NCI-H2196 (cell line): Measurements from ENCODE around the gene NHSL2.
A peak's percentile ranks its signal among the peaks of the same experiment; 100 is the strongest.

Source experiments
- DNase-seq: peaks from one replicate; lab custom pipeline; 2025; ENCODE audit not compliant: unreplicated experiment; lab: John Stamatoyannopoulos, UW

Gene NHSL2

GRCh38 chrX:72102126-72102525 is 191.5 kb downstream of the NHSL2 start:
- no peak for DNase-seq

- no peak for DNase-seq
Observed at GRCh38 chrX:72102760-72103159, 192.1 kb downstream of the NHSL2 start.

DNA sequence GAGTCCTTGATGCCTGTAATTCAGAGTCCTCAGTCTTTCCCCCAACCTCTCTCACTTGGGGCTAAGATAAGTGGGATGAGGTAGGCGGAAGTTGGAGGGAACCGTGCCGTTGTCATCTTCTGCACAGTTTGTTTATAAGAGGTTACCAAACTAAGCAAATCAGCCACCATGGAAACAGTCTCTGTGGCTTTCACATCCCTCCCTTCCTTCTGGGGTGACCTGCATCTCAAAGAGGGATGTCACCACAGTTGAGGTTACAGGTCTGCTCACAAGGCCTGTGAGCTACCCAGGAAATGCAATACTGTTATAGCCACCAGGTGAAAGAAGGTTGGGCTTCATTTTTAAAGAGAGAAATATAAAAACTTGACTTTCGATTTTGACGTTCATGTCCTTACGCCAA is 194.8 kb downstream of the NHSL2 start:
- no peak for DNase-seq

DNA sequence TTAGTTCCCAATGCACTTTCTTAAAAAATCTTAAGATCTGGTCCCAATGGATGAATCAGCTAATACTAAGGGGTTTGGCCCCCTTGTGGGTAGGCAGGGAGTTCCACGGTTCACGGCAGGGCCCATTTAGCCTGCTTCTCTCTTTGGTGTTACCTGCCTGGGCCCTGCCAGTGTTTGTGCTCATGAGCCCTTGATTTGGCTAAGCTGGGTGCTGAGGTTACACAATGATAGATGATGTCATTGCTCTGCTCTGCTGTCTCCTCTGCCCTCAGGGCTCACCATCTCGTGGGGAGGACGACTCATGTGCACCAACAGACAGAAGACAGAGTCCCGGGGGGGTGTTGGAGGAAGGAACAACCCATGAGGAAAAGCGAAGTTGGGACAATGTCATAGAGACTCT is 196.7 kb downstream of the NHSL2 start:
- no peak for DNase-seq

- DNase-seq: no peak
Observed at GRCh38 chrX:72107841-72108595, 197.4 kb downstream of the NHSL2 start.

- DNase-seq: no peak
Observed at GRCh38 chrX:72108666-72109065, 198.0 kb downstream of the NHSL2 start.

- DNase-seq: no peak
Observed at GRCh38 chrX:72110051-72110875, 199.6 kb downstream of the NHSL2 start.

- DNase-seq: no peak
Observed at GRCh38 chrX:72110876-72111708, 200.4 kb downstream of the NHSL2 start.

DNA sequence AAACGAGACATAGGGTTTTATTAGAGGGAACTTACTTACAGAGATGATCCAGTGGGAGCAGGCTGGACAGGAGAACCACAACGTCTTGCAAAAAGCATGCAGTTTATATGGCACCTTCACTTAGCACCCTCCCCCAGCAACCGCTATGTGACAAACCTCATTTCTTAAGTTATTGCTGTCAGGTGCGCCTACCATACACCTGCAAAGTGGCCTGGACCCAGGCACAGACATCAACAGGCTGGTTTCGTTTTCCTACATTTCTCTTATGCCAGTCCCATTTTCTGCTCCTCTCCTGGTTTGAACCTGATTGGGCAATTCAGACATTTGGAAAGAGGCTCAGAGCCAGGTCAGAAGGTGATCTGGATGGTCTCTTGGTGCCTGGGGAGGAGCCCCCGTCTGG is 202.8 kb downstream of the NHSL2 start:
- no peak for DNase-seq

DNA sequence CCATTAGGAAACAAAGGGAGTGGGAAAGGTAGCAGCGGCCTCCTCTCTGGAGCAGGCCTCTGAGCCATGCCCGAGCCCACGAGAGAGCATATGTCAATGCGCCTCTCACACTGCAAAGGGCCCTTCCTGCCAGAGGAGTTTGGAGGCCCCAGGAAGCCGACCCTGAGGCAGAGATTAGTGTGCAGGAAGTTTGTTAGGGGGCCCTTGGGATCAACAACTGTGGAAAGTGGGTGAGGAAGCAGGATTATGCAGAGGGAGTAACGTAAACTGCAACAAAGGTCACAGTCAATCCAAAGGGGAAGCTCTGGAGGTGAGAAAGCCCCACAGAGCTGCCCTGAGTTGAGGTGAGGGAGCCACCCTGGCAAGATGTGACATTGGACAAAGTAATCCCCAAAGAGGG is 203.7 kb downstream of the NHSL2 start:
- no peak for DNase-seq

GRCh38 chrX:72114807-72115206 is 204.2 kb downstream of the NHSL2 start:
- DNase-seq: no peak

DNA sequence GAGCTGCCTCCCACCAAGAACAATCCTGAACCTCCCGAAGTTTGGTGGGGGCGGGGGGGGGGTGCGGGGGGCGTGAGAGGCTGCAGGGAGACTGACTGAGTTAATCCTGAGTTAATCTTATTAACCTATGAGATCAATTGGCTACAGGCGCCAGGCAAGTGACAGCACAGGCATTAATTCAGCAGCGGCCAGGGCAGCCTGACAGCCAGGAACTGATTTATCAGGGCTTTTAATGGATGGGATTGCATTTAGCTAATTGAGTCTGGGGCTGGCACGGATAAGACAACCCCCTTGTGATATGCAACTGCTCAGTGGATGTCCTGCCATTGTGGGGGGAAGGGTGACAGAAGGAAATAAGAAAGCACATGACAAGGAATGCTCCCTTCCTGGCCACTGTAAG is 204.7 kb downstream of the NHSL2 start:
- DNase-seq: no peak

DNA sequence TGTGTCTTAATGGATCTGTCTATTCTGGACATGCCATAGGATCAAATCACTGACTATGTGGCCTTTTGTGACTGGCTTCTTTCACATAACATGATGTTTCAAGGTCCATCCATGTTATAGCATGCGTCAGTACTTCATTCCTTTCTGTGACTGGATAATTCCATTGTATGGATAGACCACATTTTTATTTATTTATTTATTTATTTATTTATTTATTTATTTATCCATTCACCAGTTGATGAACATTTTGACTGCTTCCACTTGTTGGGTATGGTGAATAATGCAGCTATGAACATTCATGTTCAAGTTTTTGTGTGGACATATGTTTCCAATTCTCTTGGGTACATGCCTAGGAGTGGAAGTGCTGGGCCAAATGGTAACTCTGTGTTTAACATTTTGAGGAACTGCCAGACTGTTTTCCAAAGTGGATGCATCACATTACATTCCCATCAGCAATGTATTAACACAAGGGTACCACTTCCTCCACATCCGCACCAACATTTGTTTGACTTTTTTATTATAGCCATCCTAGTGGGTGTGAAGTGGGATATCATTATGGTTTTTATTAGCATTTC is 207.1 kb downstream of the NHSL2 start:
- DNase-seq: no peak

GRCh38 chrX:72120837-72121236 is 210.2 kb downstream of the NHSL2 start:
- DNase-seq: no peak

DNA sequence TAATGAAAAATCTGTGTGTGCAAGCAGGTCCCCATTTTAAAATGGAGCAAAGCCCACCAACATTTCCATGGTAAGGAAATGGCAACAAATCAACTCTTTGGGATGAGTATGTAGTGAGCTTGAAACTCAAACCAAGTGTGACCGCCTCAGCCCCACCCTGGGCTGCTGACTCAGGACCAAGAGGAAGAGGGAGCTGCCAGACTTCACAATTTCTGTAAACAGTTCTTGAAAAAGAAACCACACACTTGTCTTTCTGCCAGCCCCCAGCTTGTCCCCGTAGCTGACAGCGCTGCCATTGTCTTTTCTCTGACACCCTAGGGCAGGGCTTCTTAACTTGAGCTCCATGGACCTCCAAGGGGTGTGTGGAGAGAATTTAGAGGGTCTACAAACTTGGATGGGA is 210.7 kb downstream of the NHSL2 start:
- DNase-seq: no peak

GRCh38 chrX:72122621-72123337 is 212.1 kb downstream of the NHSL2 start:
- DNase-seq: no peak

- DNase-seq: no peak
Observed at GRCh38 chrX:72123471-72124185, 213.0 kb downstream of the NHSL2 start.

- DNase-seq: no peak
Observed at GRCh38 chrX:72124540-72125201, 214.0 kb downstream of the NHSL2 start.

- peak; percentile 37 for DNase-seq
Observed at GRCh38 chrX:72125331-72126047, 214.8 kb downstream of the NHSL2 start.
